Measurements from ENCODE around the gene INTS1. TPM values are rescaled to one million over a fixed set of nuclear protein-coding genes. Genes with fewer than 3 reads are reported as not detected.

Gene INTS1
- polyA plus RNA-seq, 1 donor from 2014 or later, result 21.1 TPM

GRCh38 chr7:1536455-1536742 lies 32.2 kb upstream of the INTS1 start:
- H3K36me3 ChIP-seq (ENCODE audit: insufficient read depth, low read length), result no peaks in the 10 kb centered on the region
- H3K27ac ChIP-seq (ENCODE audit: low read length), result no peak overlapping the region
- H3K9ac ChIP-seq (ENCODE audit: low read length), result no peak overlapping the region
- no peaks in the 10 kb centered on the region for H3K9me3 ChIP-seq (ENCODE audit: low read length)
- no peaks in the 10 kb centered on the region for H3F3A ChIP-seq (ENCODE audit: insufficient read depth, low read length, poor library complexity, severe bottlenecking)
- H3K79me2 ChIP-seq (replicated peaks; ENCODE audit: insufficient read depth, low read length), result peaks cover 13% of the 10 kb centered on the region
- TF ChIP-seq REST (IDR thresholded peaks at IDR 0.05; ENCODE audit: borderline replicate concordance) (no peak), SMC3 (conservative IDR thresholded peaks at IDR 0.05; ENCODE audit: poor library complexity) (no peak), TAF1 (IDR thresholded peaks at IDR 0.05; ENCODE audit: low read depth) (no peak), MXI1 (conservative IDR thresholded peaks at IDR 0.05; ENCODE audit: poor library complexity, severe bottlenecking) (no peak), EP300 (conservative IDR thresholded peaks at IDR 0.05; ENCODE audit: poor library complexity, severe bottlenecking) (no peak), RAD21 (conservative IDR thresholded peaks at IDR 0.05) (no peak)
- H3K9me2 ChIP-seq (ENCODE audit: insufficient read depth, low read length), result no peaks in the 10 kb centered on the region
- H3K27me3 ChIP-seq (ENCODE audit: insufficient read depth, low read depth, low read length), result no peaks in the 10 kb centered on the region
- H2AFZ ChIP-seq (ENCODE audit: low read depth, low read length), result no peak overlapping the region
- no peak overlapping the region for H3K4me3 ChIP-seq (ENCODE audit: low read length)
- H4K20me1 ChIP-seq (ENCODE audit: insufficient read depth), result no peaks in the 10 kb centered on the region
- H3K4me2 ChIP-seq (ENCODE audit: low read length), result no peak overlapping the region

- no peak overlapping the region for H3K4me2 ChIP-seq (ENCODE audit: low read length)
- H3K36me3 ChIP-seq (ENCODE audit: insufficient read depth, low read length), result no peaks in the 10 kb centered on the region
- H3K27me3 ChIP-seq (ENCODE audit: insufficient read depth, low read depth, low read length), result no peaks in the 10 kb centered on the region
- TF ChIP-seq SMC3 (conservative IDR thresholded peaks at IDR 0.05; ENCODE audit: poor library complexity) (no peak), REST (IDR thresholded peaks at IDR 0.05; ENCODE audit: borderline replicate concordance) (no peak), MXI1 (conservative IDR thresholded peaks at IDR 0.05; ENCODE audit: poor library complexity, severe bottlenecking) (no peak), POLR2AphosphoS5 (IDR thresholded peaks at IDR 0.05) (no peak), EP300 (conservative IDR thresholded peaks at IDR 0.05; ENCODE audit: poor library complexity, severe bottlenecking) (no peak)
- no peak overlapping the region for H3K9ac ChIP-seq (ENCODE audit: low read length)
- H3K79me2 ChIP-seq (replicated peaks; ENCODE audit: insufficient read depth, low read length), result peaks cover 13% of the 10 kb centered on the region
- H3K9me3 ChIP-seq (ENCODE audit: low read length), result no peaks in the 10 kb centered on the region
- no peak overlapping the region for H3K4me3 ChIP-seq (ENCODE audit: low read length)
- no peaks in the 10 kb centered on the region for H4K20me1 ChIP-seq (ENCODE audit: insufficient read depth)
- no peaks in the 10 kb centered on the region for H3F3A ChIP-seq (ENCODE audit: insufficient read depth, low read length, poor library complexity, severe bottlenecking)
- no peaks in the 10 kb centered on the region for H3K9me2 ChIP-seq (ENCODE audit: insufficient read depth, low read length)
- H2AFZ ChIP-seq (ENCODE audit: low read depth, low read length), result no peak overlapping the region
- H3K27ac ChIP-seq (ENCODE audit: low read length), result no peak overlapping the region
Observed at GRCh38 chr7:1535701-1536454, 31.7 kb upstream of the INTS1 start.
